ENCODE data around the gene INSM1. TPM values are rescaled to one million over a fixed set of nuclear protein-coding genes. Genes with fewer than 3 reads are reported as not detected.
A peak's percentile ranks its signal among the peaks of the same experiment; 100 is the strongest.

INSM1 gene
- total RNA-seq, 1 donor from 2014 or later, result not detected

DNA sequence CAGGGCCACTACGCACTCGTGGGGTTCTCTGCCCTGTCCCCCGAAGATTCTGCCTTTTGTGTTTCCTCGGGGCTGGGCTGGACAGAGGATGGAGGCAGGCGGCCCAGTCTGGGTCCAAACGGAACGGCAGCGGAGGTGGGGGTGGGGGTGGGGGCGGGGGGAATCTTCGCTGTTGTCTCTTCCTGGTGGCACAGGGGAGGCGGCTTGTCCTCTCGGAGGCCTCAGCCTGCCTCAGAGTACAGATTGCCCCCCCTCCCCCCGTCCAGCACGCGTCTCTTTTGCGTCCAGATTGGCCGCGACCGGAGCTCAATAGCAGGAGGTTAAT lies 1.4 kb upstream of the INSM1 start:
- no peaks in the 10 kb centered on the region for H3K9me3 Mint-ChIP-seq
- H3K4me3 Mint-ChIP-seq, result no peak overlapping the region
- H3K27ac Mint-ChIP-seq, result no peak overlapping the region
- DNase-seq (ENCODE audit: low spot score in 2 of 2, unreplicated experiment in 2 of 2), result no peak
- H3K27me3 Mint-ChIP-seq (ENCODE audit: low read depth), result peaks cover 80% of the 10 kb centered on the region
- TF ChIP-seq, protein P1, sequence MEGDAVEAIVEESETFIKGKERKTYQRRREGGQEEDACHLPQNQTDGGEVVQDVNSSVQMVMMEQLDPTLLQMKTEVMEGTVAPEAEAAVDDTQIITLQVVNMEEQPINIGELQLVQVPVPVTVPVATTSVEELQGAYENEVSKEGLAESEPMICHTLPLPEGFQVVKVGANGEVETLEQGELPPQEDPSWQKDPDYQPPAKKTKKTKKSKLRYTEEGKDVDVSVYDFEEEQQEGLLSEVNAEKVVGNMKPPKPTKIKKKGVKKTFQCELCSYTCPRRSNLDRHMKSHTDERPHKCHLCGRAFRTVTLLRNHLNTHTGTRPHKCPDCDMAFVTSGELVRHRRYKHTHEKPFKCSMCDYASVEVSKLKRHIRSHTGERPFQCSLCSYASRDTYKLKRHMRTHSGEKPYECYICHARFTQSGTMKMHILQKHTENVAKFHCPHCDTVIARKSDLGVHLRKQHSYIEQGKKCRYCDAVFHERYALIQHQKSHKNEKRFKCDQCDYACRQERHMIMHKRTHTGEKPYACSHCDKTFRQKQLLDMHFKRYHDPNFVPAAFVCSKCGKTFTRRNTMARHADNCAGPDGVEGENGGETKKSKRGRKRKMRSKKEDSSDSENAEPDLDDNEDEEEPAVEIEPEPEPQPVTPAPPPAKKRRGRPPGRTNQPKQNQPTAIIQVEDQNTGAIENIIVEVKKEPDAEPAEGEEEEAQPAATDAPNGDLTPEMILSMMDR (IDR thresholded peaks at IDR 0.05; ENCODE audit: unreplicated experiment), result no peak
- peaks cover 8% of the 10 kb centered on the region for H3K4me1 Mint-ChIP-seq
- H3K36me3 Mint-ChIP-seq, result no peaks in the 10 kb centered on the region

DNA sequence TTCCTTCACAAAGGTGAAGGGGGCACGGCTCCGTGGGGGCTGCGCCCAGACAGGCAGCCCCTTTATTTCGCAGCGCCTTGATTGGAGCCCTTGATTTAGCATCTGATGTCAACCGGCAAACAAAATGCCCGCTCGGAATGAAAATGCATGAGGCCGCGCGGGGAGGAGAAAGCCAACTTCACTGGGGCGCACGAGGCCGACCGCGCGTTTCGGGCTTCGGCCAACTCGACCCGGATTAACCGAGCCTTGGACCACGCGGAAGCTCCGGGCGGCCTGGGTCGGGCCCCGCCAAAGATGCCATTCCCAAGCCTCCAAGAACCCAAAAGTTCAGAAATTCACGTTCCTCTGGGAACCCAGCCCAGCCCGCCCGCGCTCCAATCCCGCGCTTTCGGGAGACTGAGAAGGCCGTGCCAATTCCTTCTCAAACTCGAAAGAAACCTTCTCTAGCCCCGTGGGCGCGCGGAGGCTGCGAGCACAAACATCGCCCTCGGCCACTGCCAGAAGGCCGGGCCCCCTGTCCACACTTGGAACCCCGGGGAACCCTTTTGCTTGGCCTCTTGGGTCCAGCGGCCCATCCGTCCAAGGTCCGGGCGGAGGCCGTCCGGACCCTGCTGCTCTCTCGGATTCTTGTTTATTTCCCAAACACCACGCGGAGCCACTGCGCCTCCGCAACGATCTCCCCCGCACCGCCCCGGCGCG lies 879 bp upstream of the INSM1 start:
- Mint-ChIP-seq H3K9me3 (no peaks in the 10 kb centered on the region), H3K27me3 (ENCODE audit: low read depth) (peaks cover 80% of the 10 kb centered on the region), H3K36me3 (no peaks in the 10 kb centered on the region), H3K27ac (no peak overlapping the region), H3K4me3 (peak overlapping the region; percentile 58), H3K4me1 (peaks cover 8% of the 10 kb centered on the region)
- DNase-seq (ENCODE audit: low spot score in 2 of 2, unreplicated experiment in 2 of 2), result no peak
- TF ChIP-seq, protein P1 (IDR thresholded peaks at IDR 0.05; ENCODE audit: unreplicated experiment), result no peak

DNA sequence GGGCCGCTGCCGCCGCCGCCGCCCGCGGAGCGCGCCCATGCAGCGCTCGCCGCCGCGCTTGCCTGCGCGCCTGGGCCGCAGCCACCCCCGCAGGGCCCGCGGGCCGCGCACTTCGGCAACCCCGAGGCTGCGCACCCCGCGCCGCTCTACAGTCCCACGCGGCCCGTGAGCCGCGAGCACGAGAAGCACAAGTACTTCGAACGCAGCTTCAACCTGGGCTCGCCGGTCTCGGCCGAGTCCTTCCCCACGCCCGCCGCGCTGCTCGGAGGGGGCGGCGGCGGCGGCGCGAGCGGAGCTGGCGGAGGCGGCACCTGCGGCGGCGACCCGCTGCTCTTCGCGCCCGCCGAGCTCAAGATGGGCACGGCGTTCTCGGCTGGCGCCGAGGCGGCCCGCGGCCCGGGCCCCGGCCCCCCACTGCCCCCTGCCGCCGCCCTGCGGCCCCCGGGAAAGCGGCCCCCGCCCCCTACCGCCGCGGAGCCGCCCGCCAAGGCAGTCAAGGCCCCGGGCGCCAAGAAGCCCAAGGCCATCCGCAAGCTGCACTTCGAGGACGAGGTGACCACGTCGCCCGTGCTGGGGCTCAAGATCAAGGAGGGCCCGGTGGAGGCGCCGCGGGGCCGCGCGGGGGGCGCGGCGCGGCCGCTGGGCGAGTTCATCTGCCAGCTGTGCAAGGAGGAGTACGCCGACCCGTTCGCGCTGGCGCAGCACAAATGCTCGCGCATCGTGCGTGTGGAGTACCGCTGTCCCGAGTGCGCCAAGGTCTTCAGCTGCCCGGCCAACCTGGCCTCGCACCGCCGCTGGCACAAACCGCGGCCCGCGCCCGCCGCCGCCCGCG lies 730 bp downstream of the INSM1 start:
- Mint-ChIP-seq H3K4me3 (no peak overlapping the region), H3K27me3 (ENCODE audit: low read depth) (peaks cover 80% of the 10 kb centered on the region), H3K9me3 (no peaks in the 10 kb centered on the region), H3K27ac (no peak overlapping the region), H3K36me3 (no peaks in the 10 kb centered on the region), H3K4me1 (peaks cover 8% of the 10 kb centered on the region)
- TF ChIP-seq, protein P1 (IDR thresholded peaks at IDR 0.05; ENCODE audit: unreplicated experiment), result no peak
- DNase-seq (ENCODE audit: low spot score in 2 of 2, unreplicated experiment in 2 of 2), result no peak

DNA sequence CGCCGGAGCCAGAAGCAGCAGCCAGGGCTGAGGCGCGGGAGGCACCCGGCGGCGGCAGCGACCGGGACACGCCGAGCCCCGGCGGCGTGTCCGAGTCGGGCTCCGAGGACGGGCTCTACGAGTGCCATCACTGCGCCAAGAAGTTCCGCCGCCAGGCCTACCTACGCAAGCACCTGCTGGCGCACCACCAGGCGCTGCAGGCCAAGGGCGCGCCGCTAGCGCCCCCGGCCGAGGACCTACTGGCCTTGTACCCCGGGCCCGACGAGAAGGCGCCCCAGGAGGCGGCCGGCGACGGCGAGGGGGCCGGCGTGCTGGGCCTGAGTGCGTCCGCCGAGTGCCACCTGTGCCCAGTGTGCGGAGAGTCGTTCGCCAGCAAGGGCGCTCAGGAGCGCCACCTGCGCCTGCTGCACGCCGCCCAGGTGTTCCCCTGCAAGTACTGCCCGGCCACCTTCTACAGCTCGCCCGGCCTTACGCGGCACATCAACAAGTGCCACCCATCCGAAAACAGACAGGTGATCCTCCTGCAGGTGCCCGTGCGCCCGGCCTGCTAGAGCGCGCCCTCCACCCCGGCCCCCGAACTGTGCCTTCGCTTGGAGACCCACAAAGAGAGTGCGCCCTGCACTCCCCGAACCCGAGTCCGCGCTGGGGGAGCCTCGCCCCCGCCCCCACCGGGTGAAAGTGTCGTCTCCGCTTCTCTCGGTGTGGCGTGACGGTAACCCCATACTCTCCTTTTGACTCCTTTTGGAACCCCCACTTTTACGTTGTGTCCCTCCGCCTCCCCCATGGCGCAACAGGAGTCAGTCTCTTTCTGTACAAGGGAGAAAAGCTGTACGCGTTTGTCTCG lies 1.6 kb downstream of the INSM1 start:
- Mint-ChIP-seq H3K4me1 (peaks cover 8% of the 10 kb centered on the region), H3K36me3 (no peaks in the 10 kb centered on the region), H3K4me3 (peak overlapping the region; percentile 63), H3K27ac (no peak overlapping the region), H3K9me3 (no peaks in the 10 kb centered on the region), H3K27me3 (ENCODE audit: low read depth) (peaks cover 82% of the 10 kb centered on the region)
- TF ChIP-seq, protein P1 (IDR thresholded peaks at IDR 0.05; ENCODE audit: unreplicated experiment), result no peak
- no peak for DNase-seq (ENCODE audit: low spot score in 2 of 2, unreplicated experiment in 2 of 2)

DNA sequence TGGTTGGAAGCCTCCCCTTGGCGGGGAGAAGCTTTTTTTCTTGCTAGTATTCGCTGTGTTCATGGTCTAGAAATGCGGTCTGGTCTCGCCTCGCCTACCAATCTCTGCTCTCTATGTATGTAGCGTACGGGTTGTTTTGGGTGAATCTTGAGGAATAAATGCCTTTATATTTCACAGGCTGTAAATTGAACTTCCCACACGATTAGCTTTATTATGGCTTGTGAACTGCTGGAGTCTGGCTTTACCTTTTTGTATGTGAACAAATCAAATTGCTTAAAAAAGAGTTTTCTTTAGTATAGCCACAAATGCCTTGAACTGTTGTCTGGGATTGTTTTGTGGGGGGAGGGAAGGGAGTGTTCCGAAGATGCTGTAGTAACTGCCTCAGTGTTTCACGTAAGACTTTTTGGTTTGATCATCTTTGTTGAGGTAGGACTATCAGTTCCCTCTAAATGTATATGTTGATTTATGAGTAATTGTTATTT lies 2.2 kb downstream of the INSM1 start:
- Mint-ChIP-seq H3K27ac (no peak overlapping the region), H3K36me3 (no peaks in the 10 kb centered on the region), H3K4me3 (peak overlapping the region; percentile 63), H3K9me3 (no peaks in the 10 kb centered on the region), H3K4me1 (peaks cover 8% of the 10 kb centered on the region), H3K27me3 (ENCODE audit: low read depth) (peaks cover 82% of the 10 kb centered on the region)
- TF ChIP-seq, protein P1 (IDR thresholded peaks at IDR 0.05; ENCODE audit: unreplicated experiment), result no peak
- DNase-seq (ENCODE audit: low spot score in 2 of 2, unreplicated experiment in 2 of 2), result no peak

All from mesothelial cell of epicardium (in vitro differentiated cells).